ENCODE measurements around the gene FOXJ3. TPM values are rescaled to one million over a fixed set of nuclear protein-coding genes. Genes with fewer than 3 reads are reported as not detected.

FOXJ3 gene
- total and polyA plus RNA-seq, 2 of the 8 experiments (the other 6 are each of a cell fraction or from before 2014, with no cell fraction given): 48.6 to 51.9 TPM

- DNase-seq (ENCODE audit: low read depth in 1 of 2, low spot score in 2 of 2): no peak
- H3K23ac ChIP-seq (ENCODE audit: insufficient read length): no peak overlapping the region
Measured at GRCh38 chr1:42150651-42151050, 184.4 kb downstream of the FOXJ3 start.

More at GRCh38 chr1:42150651-42151050, 184.4 kb downstream of the FOXJ3 start:
- Histone ChIP-seq H2BK20ac (ENCODE audit: low read length) (no peak overlapping the region), H3K4me3 (ENCODE audit: extremely low read depth in 1 of 4, insufficient read depth in 2 of 4, low read depth in 3 of 4, low read length in 4 of 4) (no peak overlapping the region), H3K4me1 (replicated peaks in 1 of 4; ENCODE audit: control insufficient read depth in 3 of 4, insufficient read depth in 4 of 4, low read length in 3 of 4) (no peaks in the 10 kb centered on the region), H3K27ac (ENCODE audit: low read depth, low read length) (no peak overlapping the region), H3K36me3 (ENCODE audit: control insufficient read depth in 2 of 4, insufficient read depth in 4 of 4, low read length in 3 of 4) (no peaks in the 10 kb centered on the region), H4K8ac (ENCODE audit: extremely low read depth, insufficient read depth, low read length) (peak overlapping the region; percentile 17; the same call in 1 of the 2 replicates), H2AK5ac (ENCODE audit: low read depth, low read length) (no peak overlapping the region), H3K9ac (replicated peaks in 1 of 4; ENCODE audit: extremely low read depth in 1 of 4, low read depth in 3 of 4, low read length in 3 of 4) (no peak overlapping the region), H4K20me1 (replicated peaks in 1 of 2; ENCODE audit: control insufficient read depth in 1 of 2, insufficient read depth in 2 of 2, low read length in 2 of 2) (peaks cover 0 to 2% of the 10 kb centered on the region in 2 experiments), H3K14ac (ENCODE audit: insufficient read length) (no peak overlapping the region), H3K56ac (replicated peaks; ENCODE audit: insufficient read length, low read depth, low read length) (no peak overlapping the region), H3K79me1 (ENCODE audit: low read depth, low read length) (no peaks in the 10 kb centered on the region), H3K79me2 (ENCODE audit: control insufficient read depth in 1 of 2, insufficient read depth in 2 of 2, low read length in 2 of 2) (no peaks in the 10 kb centered on the region), H2BK5ac (ENCODE audit: low read depth, low read length) (no peak overlapping the region), H3K18ac (ENCODE audit: extremely low read depth, low read length) (no peak overlapping the region), H3K27me3 (replicated peaks in 1 of 4; ENCODE audit: control insufficient read depth in 3 of 4, extremely low read depth in 1 of 4, insufficient read depth in 3 of 4, low read length in 3 of 4) (no peaks in the 10 kb centered on the region; a peak in 2 of 7 replicates), H2BK120ac (replicated peaks; ENCODE audit: low read depth, low read length) (no peak overlapping the region), H2BK15ac (ENCODE audit: low read length) (no peak overlapping the region), H4K5ac (ENCODE audit: insufficient read length, low read depth, low read length) (no peak overlapping the region), H2BK12ac (ENCODE audit: low read depth, low read length) (no peak overlapping the region), H3K4me2 (ENCODE audit: insufficient read depth in 1 of 2, low read depth in 2 of 2, low read length in 2 of 2) (no peak overlapping the region), H3K23me2 (ENCODE audit: low read depth, low read length) (no peaks in the 10 kb centered on the region; the same call in 1 of the 2 replicates), H2AFZ (ENCODE audit: low read length) (no peak overlapping the region), H4K91ac (replicated peaks; ENCODE audit: insufficient read length, low read length) (no peak overlapping the region), H3K4ac (replicated peaks; ENCODE audit: insufficient read length, low read depth, low read length) (no peak overlapping the region), H3K9me3 (ENCODE audit: insufficient read depth in 2 of 2, low read depth in 1 of 2, low read length in 1 of 2) (no peaks in the 10 kb centered on the region)
- ChIA-PET CTCF (ENCODE audit: partially characterized antibody) (interaction anchor here (0.8 to 7.8 kb wide), 4 partner anchors 15 to 569 kb away, joined by 3 to 77 read pairs (median 3); no protein-coding TSS in a partner anchor), POLR2A (ENCODE audit: partially characterized antibody) (no interaction called here)
- WGBS, 2 experiments (ENCODE audit: extremely low coverage in 1 of 2, insufficient coverage in 1 of 2, insufficient read length in 1 of 2, insufficient replicate concordance in 2 of 2, low coverage in 1 of 2, low lambda C conversion rate in 2 of 2, missing lambda C conversion rate in 1 of 2): 89% methylated on average over 5 of the region's 5 CpGs; no CpG with 5 or more reads in 1 of the 2 experiments
- no peak for FAIRE-seq
- TF ChIP-seq POLR2A (IDR thresholded peaks at IDR 0.05; ENCODE audit: control extremely low read depth in 1 of 2, low read depth in 2 of 2, low read length in 2 of 2): no peak
- no peak for TF ChIP-seq ATF3 (IDR thresholded peaks at IDR 0.05; ENCODE audit: insufficient read depth, low read depth, low read length)
- no peak for TF ChIP-seq NRF1 (IDR thresholded peaks at IDR 0.05; ENCODE audit: low read depth, low read length)
- no peak for TF ChIP-seq TBP (IDR thresholded peaks at IDR 0.05; ENCODE audit: low read depth, low read length)

All from H1 (cell line).